Caco-2 (cell line): ENCODE measurements around the gene SCOC. TPM values are rescaled to one million over a fixed set of nuclear protein-coding genes. Genes with fewer than 3 reads are reported as not detected.
A peak's percentile ranks its signal among the peaks of the same experiment; 100 is the strongest.

Experiments
- BruUV-seq: library from RNA; stranded (reverse); fragments of 400-500 nt; replicated peaks from 2 replicates; lab custom pipeline; 2021; lab: Mats Ljungman, UMichigan
- CTCF ChIA-PET: fragments of 300-600 bp; sonication (Branson Sonifier 250); formaldehyde crosslinking; loops from one replicate; lab custom pipeline; 2022; ENCODE audit warnings: antibody characterized with exemption; lab: Charles Lee
- POLR2A ChIA-PET: fragments of 300-600 bp; sonication (Branson Sonifier 250); formaldehyde crosslinking; loops from one replicate; lab custom pipeline; 2022; ENCODE audit warnings: antibody characterized with exemption; lab: Charles Lee
- DNase-seq, 2 experiments: peaks; one replicate each; pipeline versions ENCODE4 v3.0.0 to v3.0.0-alpha.2; 2020 to 2022
- H3K27me3 ChIP-seq: replicated peaks from 2 replicates; pipeline ENCODE4 v1.6.0; 2011; ENCODE audit warnings: low read length; ENCODE audit not compliant: control insufficient read depth, insufficient read depth
- H3K36me3 ChIP-seq: 2 replicates; pipeline ENCODE4 v1.5.1; 2011; ENCODE audit warnings: low read length; ENCODE audit not compliant: control insufficient read depth, insufficient read depth
- H3K4me1 ChIP-seq: fragments of 250-450 bp; sonication (Bioruptor Pico); 2 replicates; pipeline ENCODE4 v1.5.1; 2020; ENCODE audit warnings: mild to moderate bottlenecking
- H3K4me3 ChIP-seq: 2 replicates; pipeline ENCODE4 v1.5.1; 2011; ENCODE audit warnings: low read depth, mild to moderate bottlenecking, control low read depth, low read length
- H3K9me3 ChIP-seq: fragments of 250-450 bp; sonication (Bioruptor Pico); 2 replicates; pipeline ENCODE4 v1.5.1; 2020; ENCODE audit warnings: mild to moderate bottlenecking, moderate library complexity
- H3K27ac Mint-ChIP-seq: one replicate; pipeline ENCODE4 v1.8.0; 2022; ENCODE audit warnings: mixed read lengths; ENCODE audit not compliant: unreplicated experiment
- H3K27me3 Mint-ChIP-seq: one replicate; pipeline ENCODE4 v1.8.0; 2022; ENCODE audit warnings: mixed read lengths; ENCODE audit not compliant: insufficient read depth, unreplicated experiment
- H3K36me3 Mint-ChIP-seq: one replicate; pipeline ENCODE4 v1.8.0; 2022; ENCODE audit warnings: mild to moderate bottlenecking, mixed read lengths; ENCODE audit not compliant: insufficient read depth, unreplicated experiment
- H3K4me1 Mint-ChIP-seq: one replicate; pipeline ENCODE4 v1.8.0; 2022; ENCODE audit warnings: low read depth, mixed read lengths; ENCODE audit not compliant: unreplicated experiment
- H3K4me3 Mint-ChIP-seq: one replicate; pipeline ENCODE4 v1.8.0; 2022; ENCODE audit warnings: mild to moderate bottlenecking, moderate library complexity, mixed read lengths; ENCODE audit not compliant: unreplicated experiment
- H3K9me3 Mint-ChIP-seq: one replicate; pipeline ENCODE4 v1.8.0; 2022; ENCODE audit warnings: mixed read lengths; ENCODE audit not compliant: unreplicated experiment
- intact Hi-C: fragments of 100-400 bp; cut with micrococcal nuclease; formaldehyde crosslinking; loops from one replicate; pipeline ENCODE4 v1.10.0; 2022; ENCODE audit not compliant: unreplicated experiment
- total RNA-seq: library from RNA; stranded (reverse); gene quantifications from 2 replicates; pipeline ENCODE4 v1.2.3, GENCODE V29; 2022
- TF ChIP-seq, protein P1 (sequence below), 2 experiments: fragments of 200-600 bp in 1 of 2; IDR thresholded peaks; 1 replicate in 1 of 2; 2 replicates in 1 of 2; pipeline versions ENCODE4 v1.5.1 to v1.8.0; 2011 to 2022; ENCODE audit warnings: antibody characterized with exemption in 1 of 2, control low read depth in 1 of 2, inconsistent platforms in 1 of 2, low read depth in 1 of 2, low read length in 1 of 2, mild to moderate bottlenecking in 1 of 2, moderate library complexity in 1 of 2; ENCODE audit not compliant: insufficient read depth in 1 of 2, severe bottlenecking in 1 of 2, unreplicated experiment in 1 of 2

SCOC gene
- total RNA-seq, 1 experiment from 2014 or later: 39.6 TPM

DNA sequence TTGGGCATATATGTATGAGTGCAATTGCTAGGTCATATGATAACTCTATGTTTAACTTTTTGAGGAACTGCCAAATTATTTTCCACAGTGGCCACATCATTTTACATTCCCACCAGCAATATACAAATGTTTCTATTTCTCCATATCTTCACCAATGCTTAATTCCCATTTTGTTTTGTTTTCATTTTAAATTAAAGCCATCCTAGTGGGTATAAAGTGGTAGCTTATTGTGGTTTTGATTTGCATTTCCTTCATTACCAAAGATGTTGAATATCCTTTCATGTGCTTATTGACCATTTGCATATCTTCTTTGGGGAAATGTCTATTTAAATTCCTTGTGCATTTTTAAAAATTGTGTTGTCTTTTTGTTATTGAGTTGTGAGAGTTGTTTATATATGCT is 36.7 kb upstream of the SCOC start:
- no peaks in the 10 kb centered on the region for H3K9me3 ChIP-seq
- Mint-ChIP-seq H3K4me3 (no peak overlapping the region), H3K36me3 (no peaks in the 10 kb centered on the region), H3K9me3 (no peaks in the 10 kb centered on the region), H3K4me1 (no peaks in the 10 kb centered on the region), H3K27ac (no peak overlapping the region), H3K27me3 (peaks cover 3% of the 10 kb centered on the region)
- H3K4me1 ChIP-seq: no peaks in the 10 kb centered on the region
- no peak for DNase-seq
- BruUV-seq: no TSS peak
- intact Hi-C loops: no loop called here
- H3K4me3 ChIP-seq: no peak overlapping the region
- H3K36me3 ChIP-seq: no peaks in the 10 kb centered on the region
- TF ChIP-seq, protein P1, sequence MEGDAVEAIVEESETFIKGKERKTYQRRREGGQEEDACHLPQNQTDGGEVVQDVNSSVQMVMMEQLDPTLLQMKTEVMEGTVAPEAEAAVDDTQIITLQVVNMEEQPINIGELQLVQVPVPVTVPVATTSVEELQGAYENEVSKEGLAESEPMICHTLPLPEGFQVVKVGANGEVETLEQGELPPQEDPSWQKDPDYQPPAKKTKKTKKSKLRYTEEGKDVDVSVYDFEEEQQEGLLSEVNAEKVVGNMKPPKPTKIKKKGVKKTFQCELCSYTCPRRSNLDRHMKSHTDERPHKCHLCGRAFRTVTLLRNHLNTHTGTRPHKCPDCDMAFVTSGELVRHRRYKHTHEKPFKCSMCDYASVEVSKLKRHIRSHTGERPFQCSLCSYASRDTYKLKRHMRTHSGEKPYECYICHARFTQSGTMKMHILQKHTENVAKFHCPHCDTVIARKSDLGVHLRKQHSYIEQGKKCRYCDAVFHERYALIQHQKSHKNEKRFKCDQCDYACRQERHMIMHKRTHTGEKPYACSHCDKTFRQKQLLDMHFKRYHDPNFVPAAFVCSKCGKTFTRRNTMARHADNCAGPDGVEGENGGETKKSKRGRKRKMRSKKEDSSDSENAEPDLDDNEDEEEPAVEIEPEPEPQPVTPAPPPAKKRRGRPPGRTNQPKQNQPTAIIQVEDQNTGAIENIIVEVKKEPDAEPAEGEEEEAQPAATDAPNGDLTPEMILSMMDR (IDR thresholded peaks at IDR 0.05; ENCODE audit: insufficient read depth in 1 of 2, low read depth in 1 of 2, low read length in 1 of 2, severe bottlenecking in 1 of 2, unreplicated experiment in 1 of 2): no peak
- no peaks in the 10 kb centered on the region for H3K27me3 ChIP-seq
- POLR2A ChIA-PET: no interaction called here
- CTCF ChIA-PET: no interaction called here

DNA sequence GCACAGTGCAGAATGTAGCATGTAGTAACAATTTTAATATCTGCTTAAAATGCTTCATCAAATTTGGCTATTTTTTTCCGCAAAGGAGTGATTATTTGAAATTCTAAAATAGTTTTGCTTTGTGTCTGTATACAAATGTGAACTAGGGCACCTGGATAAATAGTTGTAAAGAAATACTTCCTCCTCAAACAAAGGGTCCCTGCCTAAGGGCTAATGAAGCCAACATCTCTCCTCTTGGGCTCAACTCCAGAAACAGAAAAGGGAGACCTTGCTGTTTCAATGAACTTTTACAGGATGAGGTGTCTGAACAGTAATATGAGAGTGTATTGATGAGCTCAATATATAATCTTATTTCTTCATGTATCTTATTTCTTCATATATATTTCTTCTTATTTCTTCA is 30.8 kb upstream of the SCOC start:
- Mint-ChIP-seq H3K27ac (no peak overlapping the region), H3K4me3 (no peak overlapping the region), H3K4me1 (peaks cover 7% of the 10 kb centered on the region), H3K9me3 (no peaks in the 10 kb centered on the region), H3K27me3 (no peaks in the 10 kb centered on the region), H3K36me3 (no peaks in the 10 kb centered on the region)
- Histone ChIP-seq H3K9me3 (no peaks in the 10 kb centered on the region), H3K27me3 (no peaks in the 10 kb centered on the region), H3K4me1 (peaks cover 6% of the 10 kb centered on the region; the same call in 1 of the 2 replicates), H3K36me3 (no peaks in the 10 kb centered on the region), H3K4me3 (no peak overlapping the region)
- POLR2A ChIA-PET: no interaction called here
- TF ChIP-seq, protein P1 (IDR thresholded peaks at IDR 0.05; ENCODE audit: insufficient read depth in 1 of 2, low read depth in 1 of 2, low read length in 1 of 2, severe bottlenecking in 1 of 2, unreplicated experiment in 1 of 2): no peak
- DNase-seq: no peak
- CTCF ChIA-PET: interaction anchor here (0.5 to 2.2 kb wide), 2 partner anchors 17 to 84 kb away, joined by 5 to 7 read pairs; no protein-coding TSS in a partner anchor
- intact Hi-C loops: no loop called here
- no TSS peak for BruUV-seq

DNA sequence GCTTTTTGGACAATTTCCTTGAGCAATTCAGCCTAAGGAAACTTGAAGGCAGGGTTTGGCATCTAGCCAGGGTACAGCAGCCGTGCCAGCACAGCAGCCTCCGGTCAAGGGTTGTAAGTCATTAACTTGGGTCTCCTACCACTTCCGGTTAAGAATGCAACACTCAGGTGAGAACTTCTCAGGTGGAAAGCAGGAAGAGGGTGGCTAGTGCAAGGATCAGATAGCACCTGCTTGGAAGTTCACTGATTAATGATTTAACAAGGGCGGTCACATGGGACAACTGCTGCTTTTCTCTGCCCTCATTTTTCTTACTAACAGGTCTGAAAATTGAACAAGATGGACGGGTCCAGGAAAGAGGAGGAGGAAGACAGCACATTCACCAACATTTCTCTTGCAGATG is 30.1 kb upstream of the SCOC start:
- Histone ChIP-seq H3K27me3 (no peaks in the 10 kb centered on the region), H3K36me3 (no peaks in the 10 kb centered on the region), H3K9me3 (no peaks in the 10 kb centered on the region), H3K4me3 (peak overlapping the region; percentile 4; the same call in 1 of the 2 replicates), H3K4me1 (peaks cover 6% of the 10 kb centered on the region; the same call in 1 of the 2 replicates)
- Mint-ChIP-seq H3K9me3 (no peaks in the 10 kb centered on the region), H3K27ac (no peak overlapping the region), H3K27me3 (no peaks in the 10 kb centered on the region), H3K4me3 (peak overlapping the region; percentile 69), H3K4me1 (peaks cover 7% of the 10 kb centered on the region), H3K36me3 (no peaks in the 10 kb centered on the region)
- intact Hi-C loops: no loop called here
- ChIA-PET CTCF (interaction anchor here (0.5 to 2.2 kb wide), 2 partner anchors 17 to 84 kb away, joined by 5 to 7 read pairs; no protein-coding TSS in a partner anchor), POLR2A (no interaction called here)
- BruUV-seq: no TSS peak
- DNase-seq: peak; percentile 69 to 84
- TF ChIP-seq, protein P1 (IDR thresholded peaks at IDR 0.05; ENCODE audit: insufficient read depth in 1 of 2, low read depth in 1 of 2, low read length in 1 of 2, severe bottlenecking in 1 of 2, unreplicated experiment in 1 of 2): no peak
